ENCODE measurements around the gene TSC2.

The TSC2 gene

GRCh38 chr16:2082983-2083364, 35.2 kb downstream of the TSC2 start:
- in situ Hi-C loops (cut with MboI; ENCODE audit: low sequenced_read_pairs) = no loop called here

DNA sequence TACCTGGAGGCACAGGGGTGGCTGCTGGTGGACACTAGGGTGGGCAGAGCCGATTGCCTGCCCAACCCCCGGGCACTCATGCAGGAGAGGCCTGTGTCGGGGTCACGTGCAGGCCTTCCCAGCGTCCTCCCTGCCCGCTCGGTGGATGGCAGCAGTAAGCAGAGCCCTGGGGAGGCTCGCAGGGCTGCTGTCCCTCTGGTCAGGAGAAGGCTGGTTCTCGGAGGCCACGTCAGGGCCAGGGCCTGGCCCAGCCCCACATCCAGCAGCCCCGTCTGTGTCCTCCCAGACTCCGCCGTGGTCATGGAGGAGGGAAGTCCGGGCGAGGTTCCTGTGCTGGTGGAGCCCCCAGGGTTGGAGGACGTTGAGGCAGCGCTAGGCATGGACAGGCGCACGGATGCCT, 35.6 kb downstream of the TSC2 start:
- in situ Hi-C loops (cut with MboI; ENCODE audit: low sequenced_read_pairs) = no loop called here

DNA sequence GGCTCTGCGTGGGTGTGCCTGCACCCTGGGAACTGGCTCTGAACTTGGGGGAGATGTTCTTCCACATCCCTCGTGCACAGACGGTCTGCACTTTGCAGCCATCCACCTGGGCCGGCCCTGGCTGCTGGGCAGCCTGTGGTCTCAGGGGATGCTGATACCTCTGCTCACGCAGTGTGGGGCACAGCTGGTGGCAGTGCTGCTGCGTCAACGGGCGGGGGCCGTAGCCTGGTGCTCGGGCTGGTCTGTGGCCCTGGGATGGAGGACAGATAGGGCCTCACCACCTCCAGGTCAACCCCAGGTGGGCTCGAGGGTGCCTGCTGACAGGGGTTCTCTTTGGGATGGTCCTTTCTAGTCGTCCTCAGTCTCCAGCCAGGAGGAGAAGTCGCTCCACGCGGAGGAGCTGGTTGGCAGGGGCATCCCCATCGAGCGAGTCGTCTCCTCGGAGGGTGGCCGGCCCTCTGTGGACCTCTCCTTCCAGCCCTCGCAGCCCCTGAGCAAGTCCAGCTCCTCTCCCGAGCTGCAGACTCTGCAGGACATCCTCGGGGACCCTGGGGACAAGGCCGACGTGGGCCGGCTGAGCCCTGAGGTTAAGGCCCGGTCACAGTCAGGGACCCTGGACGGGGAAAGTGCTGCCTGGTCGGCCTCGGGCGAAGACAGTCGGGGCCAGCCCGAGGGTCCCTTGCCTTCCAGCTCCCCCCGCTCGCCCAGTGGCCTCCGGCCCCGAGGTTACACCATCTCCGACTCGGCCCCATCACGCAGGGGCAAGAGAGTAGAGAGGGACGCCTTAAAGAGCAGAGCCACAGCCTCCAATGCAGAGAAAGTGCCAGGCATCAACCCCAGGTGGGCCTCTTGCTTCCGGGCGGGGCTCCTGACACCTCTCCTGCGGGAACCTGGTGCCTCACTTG, 36.3 kb downstream of the TSC2 start:
- in situ Hi-C loops (cut with MboI; ENCODE audit: low sequenced_read_pairs) = no loop called here

DNA sequence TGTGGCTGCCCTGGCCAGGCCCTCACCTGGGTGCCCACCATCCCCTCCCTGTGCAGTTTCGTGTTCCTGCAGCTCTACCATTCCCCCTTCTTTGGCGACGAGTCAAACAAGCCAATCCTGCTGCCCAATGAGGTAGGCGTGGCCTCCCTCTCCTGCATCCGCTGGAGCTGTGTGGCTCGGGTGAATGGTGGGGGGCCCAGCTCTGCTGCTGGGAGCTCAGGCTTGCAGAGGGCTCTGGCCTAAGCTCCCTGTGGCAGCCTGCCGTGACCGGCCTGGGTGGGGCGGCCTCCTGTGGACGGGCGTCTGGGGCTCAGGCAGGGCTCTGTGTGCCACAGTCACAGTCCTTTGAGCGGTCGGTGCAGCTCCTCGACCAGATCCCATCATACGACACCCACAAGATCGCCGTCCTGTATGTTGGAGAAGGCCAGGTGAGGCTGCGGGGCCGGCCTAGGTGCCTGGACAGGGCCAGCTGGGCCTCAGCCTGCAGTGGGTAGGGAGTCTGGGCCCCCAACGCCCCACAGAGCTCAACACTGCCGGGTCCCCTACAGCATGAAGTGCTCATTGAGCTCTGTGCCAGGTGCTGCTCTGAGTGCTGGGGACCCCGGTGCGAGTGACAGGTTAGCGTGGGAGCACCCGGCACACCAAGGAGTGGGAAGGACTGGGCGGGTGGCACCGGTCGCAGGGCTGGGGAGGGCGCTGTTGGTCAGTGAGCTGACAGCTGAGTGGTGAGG, 37.3 kb downstream of the TSC2 start:
- in situ Hi-C loops (cut with MboI; ENCODE audit: low sequenced_read_pairs) = no loop called here

DNA sequence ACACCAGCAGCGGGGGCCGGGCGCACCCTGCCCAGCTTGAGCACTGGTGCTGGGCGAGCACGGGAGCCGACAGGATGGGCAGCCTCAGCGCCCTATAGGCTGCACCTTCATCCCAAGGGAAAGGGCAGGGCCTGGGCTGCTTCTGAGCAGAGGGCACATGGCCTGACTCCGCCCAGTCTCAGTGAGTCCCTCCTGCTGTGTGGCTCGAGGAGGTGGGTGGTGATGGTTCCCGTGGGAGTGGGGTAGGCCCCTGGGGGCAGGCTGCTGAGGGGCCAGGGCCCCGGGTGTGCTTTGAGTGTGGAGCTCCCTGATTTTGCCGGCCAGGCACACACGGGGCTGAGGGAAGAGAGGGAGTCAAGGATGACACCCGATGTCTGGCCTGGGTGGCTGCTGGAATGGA, 37.9 kb downstream of the TSC2 start:
- in situ Hi-C loops (cut with MboI; ENCODE audit: low sequenced_read_pairs) = no loop called here

GRCh38 chr16:2086106-2086742, 38.4 kb downstream of the TSC2 start:
- in situ Hi-C loops (cut with MboI; ENCODE audit: low sequenced_read_pairs) = no loop called here

GRCh38 chr16:2086812-2087747, 39.3 kb downstream of the TSC2 start:
- in situ Hi-C loops (cut with MboI; ENCODE audit: low sequenced_read_pairs) = no loop called here

DNA sequence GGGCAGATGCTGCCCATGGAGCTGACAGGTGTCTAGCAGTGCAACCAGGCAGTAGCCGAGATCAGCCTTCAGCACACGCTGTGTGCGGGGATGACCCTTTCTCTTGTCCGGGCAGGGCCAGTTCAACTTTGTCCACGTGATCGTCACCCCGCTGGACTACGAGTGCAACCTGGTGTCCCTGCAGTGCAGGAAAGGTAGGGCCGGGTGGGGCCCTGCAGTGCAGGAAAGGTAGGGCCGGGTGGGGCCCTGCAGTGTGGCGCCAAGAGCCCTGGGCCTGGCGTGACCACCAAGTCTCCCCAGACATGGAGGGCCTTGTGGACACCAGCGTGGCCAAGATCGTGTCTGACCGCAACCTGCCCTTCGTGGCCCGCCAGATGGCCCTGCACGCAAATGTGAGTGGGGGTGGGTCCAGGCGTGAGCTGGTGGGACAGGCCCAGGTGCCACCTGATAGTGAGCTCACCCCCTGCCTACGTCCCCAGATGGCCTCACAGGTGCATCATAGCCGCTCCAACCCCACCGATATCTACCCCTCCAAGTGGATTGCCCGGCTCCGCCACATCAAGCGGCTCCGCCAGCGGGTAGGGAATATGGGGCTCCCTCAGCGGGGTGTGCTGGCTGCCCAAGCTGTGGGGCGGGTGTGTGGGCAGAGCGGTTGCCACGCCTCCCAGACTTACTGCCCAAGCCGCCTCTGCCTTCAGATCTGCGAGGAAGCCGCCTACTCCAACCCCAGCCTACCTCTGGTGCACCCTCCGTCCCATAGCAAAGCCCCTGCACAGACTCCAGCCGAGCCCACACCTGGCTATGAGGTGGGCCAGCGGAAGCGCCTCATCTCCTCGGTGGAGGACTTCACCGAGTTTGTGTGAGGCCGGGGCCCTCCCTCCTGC, 40.2 kb downstream of the TSC2 start:
- in situ Hi-C loops (cut with MboI; ENCODE audit: low sequenced_read_pairs) = no loop called here

- in situ Hi-C loops (cut with MboI; ENCODE audit: low sequenced_read_pairs) = no loop called here
Observed at GRCh38 chr16:2088759-2089358, 41.1 kb downstream of the TSC2 start.

DNA sequence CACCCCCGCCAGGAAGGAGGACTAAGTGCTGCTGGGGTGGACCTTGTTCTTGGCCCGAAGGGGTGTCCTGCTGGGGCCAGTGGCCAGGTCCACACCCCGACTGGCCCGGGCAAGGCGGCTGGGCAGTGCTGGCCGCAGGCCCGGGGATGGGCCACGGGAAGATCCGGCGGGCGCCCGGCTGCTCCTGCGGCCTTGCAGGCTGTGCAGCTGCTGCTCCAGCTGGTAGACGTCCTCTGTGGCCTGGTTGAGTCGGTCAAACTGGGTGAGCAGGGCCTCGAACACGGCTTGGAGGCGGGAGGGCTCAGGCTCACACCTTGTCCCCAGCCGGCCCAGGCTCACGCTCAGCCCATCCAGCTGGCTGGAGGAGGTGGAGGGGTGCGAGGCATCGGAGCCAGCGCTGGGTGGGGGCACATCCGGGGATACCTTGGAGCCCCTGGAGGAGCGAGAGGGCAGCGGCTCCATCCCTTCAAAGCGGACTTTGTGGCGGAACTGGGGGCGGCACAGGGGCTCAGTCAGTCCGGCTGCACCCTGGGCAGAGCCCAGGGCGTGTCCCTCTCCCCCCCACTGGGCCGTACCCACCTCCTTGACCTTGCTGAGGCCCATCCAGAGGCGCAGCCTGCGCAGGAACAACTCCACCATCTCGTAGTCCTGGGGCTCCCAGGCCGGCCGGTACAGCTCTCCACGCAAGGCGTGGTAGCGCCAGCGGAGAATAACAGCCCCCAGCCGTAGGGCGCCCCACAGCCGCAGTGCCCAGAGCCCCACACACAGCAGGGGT, 42.1 kb downstream of the TSC2 start:
- in situ Hi-C loops (cut with MboI; ENCODE audit: low sequenced_read_pairs) = no loop called here

- in situ Hi-C loops (cut with MboI; ENCODE audit: low sequenced_read_pairs) = no loop called here
Observed at GRCh38 chr16:2090481-2090776, 42.6 kb downstream of the TSC2 start.

DNA sequence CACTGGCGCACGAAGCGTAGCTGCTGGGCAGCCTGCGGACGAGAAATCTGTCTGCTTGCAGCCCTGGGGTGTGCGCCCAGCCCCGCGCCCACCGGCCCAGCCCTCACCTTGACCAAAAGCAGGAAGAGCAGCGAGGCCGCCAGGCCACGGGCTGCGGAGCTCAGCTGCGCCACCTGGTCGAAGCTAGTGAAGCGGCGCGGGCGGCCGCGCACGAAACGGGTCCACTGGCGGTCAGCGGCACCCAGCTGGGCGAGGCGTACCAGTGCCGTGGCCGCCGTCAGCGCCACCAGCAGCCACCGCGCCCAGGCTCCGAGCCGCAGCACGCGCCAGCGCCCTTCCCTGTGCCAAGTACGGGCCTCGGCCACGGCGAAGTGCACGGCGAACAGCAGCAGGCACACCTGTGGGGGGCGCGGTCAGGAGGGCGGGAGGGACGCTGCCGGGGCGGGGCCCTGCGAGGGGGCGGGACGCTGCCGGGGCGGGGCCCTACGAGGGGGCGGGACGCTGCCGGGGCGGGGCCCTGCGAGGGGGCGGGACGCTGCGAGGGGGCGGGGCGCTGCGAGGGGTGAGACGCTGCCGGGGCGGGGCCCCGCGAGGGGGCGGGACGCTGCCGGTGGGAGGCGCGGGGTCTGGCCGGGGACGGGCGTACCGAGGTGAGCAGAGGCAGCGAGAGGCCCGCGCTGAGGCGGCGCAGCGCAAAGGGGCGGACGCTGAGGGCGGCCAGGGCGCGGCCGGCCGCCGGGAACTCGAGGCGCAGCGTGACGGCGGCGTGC, 43.2 kb downstream of the TSC2 start:
- in situ Hi-C loops (cut with MboI; ENCODE audit: low sequenced_read_pairs) = no loop called here

GRCh38 chr16:2091547-2092255, 43.9 kb downstream of the TSC2 start:
- in situ Hi-C loops (cut with MboI; ENCODE audit: low sequenced_read_pairs) = no loop called here

DNA sequence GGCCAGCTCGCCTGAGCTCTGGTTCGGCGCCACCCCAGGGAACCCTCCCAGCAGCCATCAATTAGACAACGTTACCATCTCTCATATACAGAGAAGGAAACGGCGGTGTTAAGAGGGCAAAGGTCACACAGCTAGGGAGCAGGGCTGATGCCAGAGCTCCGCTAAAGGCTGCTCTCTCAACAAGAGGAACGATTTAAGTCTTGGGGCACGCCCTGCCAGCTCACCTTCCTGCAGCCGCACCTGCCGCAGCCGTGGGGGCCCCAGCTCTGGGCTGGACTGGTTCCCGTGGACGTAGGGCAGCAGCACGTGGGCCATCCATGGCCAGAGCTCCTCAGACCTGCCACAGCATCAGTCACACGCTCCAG, 44.5 kb downstream of the TSC2 start:
- in situ Hi-C loops (cut with MboI; ENCODE audit: low sequenced_read_pairs) = no loop called here

DNA sequence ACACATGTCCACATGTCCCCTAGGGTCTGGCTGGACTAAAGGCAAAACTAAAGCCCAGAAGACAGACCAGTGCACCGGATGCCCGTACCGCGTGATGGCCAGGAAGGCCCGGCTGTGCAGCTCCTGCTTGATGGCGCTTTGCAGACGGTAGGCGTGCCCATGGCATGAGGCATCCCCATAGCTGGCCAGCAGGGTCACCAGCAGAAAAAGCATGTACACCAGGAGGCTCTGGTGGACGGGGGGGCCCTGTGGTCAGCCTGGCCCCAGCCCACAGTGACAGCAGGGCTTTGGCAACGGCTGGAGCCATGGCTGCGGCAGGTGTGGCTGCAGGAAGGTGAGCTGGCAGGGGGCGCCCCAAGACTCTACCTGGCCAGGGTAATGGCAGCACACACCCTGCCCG, 45.1 kb downstream of the TSC2 start:
- in situ Hi-C loops (cut with MboI; ENCODE audit: low sequenced_read_pairs) = no loop called here

GRCh38 chr16:2093793-2094192, 46.0 kb downstream of the TSC2 start:
- in situ Hi-C loops (cut with MboI; ENCODE audit: low sequenced_read_pairs) = no loop called here

DNA sequence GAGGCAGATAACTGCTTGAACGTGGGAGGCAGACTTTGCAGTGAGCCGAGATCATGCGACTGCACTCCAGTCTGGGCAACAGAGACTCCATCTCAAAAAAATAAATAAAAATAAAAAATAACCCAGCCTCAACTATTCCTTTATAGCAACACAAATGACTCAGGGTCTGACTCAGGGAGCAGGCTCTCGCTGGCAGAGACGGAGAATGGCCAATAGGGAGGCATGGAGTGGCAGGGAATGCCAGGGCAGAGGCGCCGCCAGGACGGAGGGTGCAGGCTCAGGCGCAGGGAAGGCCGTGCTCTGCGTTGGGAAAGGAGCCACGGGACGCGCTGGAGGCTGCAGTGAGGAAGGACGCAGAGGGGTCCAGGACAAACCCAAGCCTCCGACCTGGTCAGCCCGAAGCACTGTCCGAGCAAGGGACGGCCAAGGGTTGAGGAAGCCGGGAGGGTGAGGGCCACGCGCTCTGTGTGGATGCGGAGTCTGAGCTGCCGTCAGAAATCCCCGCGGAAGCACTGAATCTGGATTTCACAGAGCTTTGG, 47.6 kb downstream of the TSC2 start:
- in situ Hi-C loops (cut with MboI; ENCODE audit: low sequenced_read_pairs) = no loop called here

Data from HL-60/S4 (cell line).